ENCODE measurements around the gene EGLN3. TPM values are rescaled to one million over a fixed set of nuclear protein-coding genes. Genes with fewer than 3 reads are reported as not detected.
"Not testable (repeated sequence)": the region's sequence is repeated elsewhere in the genome, so short reads cannot be mapped to it uniquely, and the experiment has no call there.

Gene EGLN3
- total and polyA plus RNA-seq, 9 donors: 43.6 to 77.4 (median 61.5) TPM

GRCh38 chr14:33964599-33965317, 13.9 kb upstream of the EGLN3 start:
- DNase-seq: no peak
- WGBS (ENCODE audit: insufficient coverage): 71% methylated on average over 1 of the region's 6 CpGs
- H3K27me3 ChIP-seq (ENCODE audit: control insufficient read depth, insufficient read depth, low read length): peaks cover under 1% of the 10 kb centered on the region
- H3K36me3 ChIP-seq (ENCODE audit: control insufficient read depth, insufficient read depth, low read length): no peaks in the 10 kb centered on the region
- no peak overlapping the region for H3K27ac ChIP-seq (ENCODE audit: low read length)
- no peak overlapping the region for H3K4me3 ChIP-seq (ENCODE audit: low read length)
- H3K9me3 ChIP-seq (replicated peaks; ENCODE audit: control insufficient read depth, low read depth, low read length): no peaks in the 10 kb centered on the region
- H3K4me1 ChIP-seq (ENCODE audit: control insufficient read depth, insufficient read depth, low read length): no peaks in the 10 kb centered on the region

GRCh38 chr14:33963892-33964291, 13.0 kb upstream of the EGLN3 start:
- WGBS (ENCODE audit: insufficient coverage): 89% methylated on average over 5 of the region's 5 CpGs
- no peak for DNase-seq
- Histone ChIP-seq H3K27ac (ENCODE audit: low read length) (no peak overlapping the region), H3K36me3 (ENCODE audit: control insufficient read depth, insufficient read depth, low read length) (no peaks in the 10 kb centered on the region), H3K4me3 (ENCODE audit: low read length) (no peak overlapping the region), H3K4me1 (ENCODE audit: control insufficient read depth, insufficient read depth, low read length) (no peaks in the 10 kb centered on the region), H3K9me3 (replicated peaks; ENCODE audit: control insufficient read depth, low read depth, low read length) (no peaks in the 10 kb centered on the region), H3K27me3 (ENCODE audit: control insufficient read depth, insufficient read depth, low read length) (peaks cover 2% of the 10 kb centered on the region)

- no CpG with 5 or more reads among the region's 5 CpGs for WGBS (ENCODE audit: insufficient coverage)
- H3K36me3 ChIP-seq (ENCODE audit: control insufficient read depth, insufficient read depth, low read length); H3K27ac ChIP-seq (ENCODE audit: low read length); DNase-seq; H3K4me3 ChIP-seq (ENCODE audit: low read length); H3K27me3 ChIP-seq (ENCODE audit: control insufficient read depth, insufficient read depth, low read length); H3K4me1 ChIP-seq (ENCODE audit: control insufficient read depth, insufficient read depth, low read length); H3K9me3 ChIP-seq (replicated peaks; ENCODE audit: control insufficient read depth, low read depth, low read length): not testable (repeated sequence)
Measured at GRCh38 chr14:33962466-33962865, 11.6 kb upstream of the EGLN3 start.

GRCh38 chr14:33962016-33962415, 11.1 kb upstream of the EGLN3 start:
- H3K4me3 ChIP-seq (ENCODE audit: low read length): no peak overlapping the region
- WGBS (ENCODE audit: insufficient coverage): 64% methylated on average over 3 of the region's 3 CpGs
- H3K27me3 ChIP-seq (ENCODE audit: control insufficient read depth, insufficient read depth, low read length): peaks cover 2% of the 10 kb centered on the region
- DNase-seq: peak; percentile 58
- no peaks in the 10 kb centered on the region for H3K4me1 ChIP-seq (ENCODE audit: control insufficient read depth, insufficient read depth, low read length)
- H3K36me3 ChIP-seq (ENCODE audit: control insufficient read depth, insufficient read depth, low read length): no peaks in the 10 kb centered on the region
- no peak overlapping the region for H3K27ac ChIP-seq (ENCODE audit: low read length)
- H3K9me3 ChIP-seq (replicated peaks; ENCODE audit: control insufficient read depth, low read depth, low read length): no peaks in the 10 kb centered on the region

- no peak overlapping the region for H3K4me3 ChIP-seq (ENCODE audit: low read length)
- no peaks in the 10 kb centered on the region for H3K4me1 ChIP-seq (ENCODE audit: control insufficient read depth, insufficient read depth, low read length)
- 40% methylated on average over 3 of the region's 4 CpGs for WGBS (ENCODE audit: insufficient coverage)
- no peak overlapping the region for H3K27ac ChIP-seq (ENCODE audit: low read length)
- peaks cover 2% of the 10 kb centered on the region for H3K27me3 ChIP-seq (ENCODE audit: control insufficient read depth, insufficient read depth, low read length)
- DNase-seq: no peak
- H3K9me3 ChIP-seq (replicated peaks; ENCODE audit: control insufficient read depth, low read depth, low read length): no peaks in the 10 kb centered on the region
- H3K36me3 ChIP-seq (ENCODE audit: control insufficient read depth, insufficient read depth, low read length): no peaks in the 10 kb centered on the region
Measured at GRCh38 chr14:33959692-33960151, 8.8 kb upstream of the EGLN3 start.

- Histone ChIP-seq H3K4me1 (ENCODE audit: control insufficient read depth, insufficient read depth, low read length) (peaks cover 4% of the 10 kb centered on the region), H3K36me3 (ENCODE audit: control insufficient read depth, insufficient read depth, low read length) (no peaks in the 10 kb centered on the region), H3K27me3 (ENCODE audit: control insufficient read depth, insufficient read depth, low read length) (peaks cover 2% of the 10 kb centered on the region), H3K27ac (ENCODE audit: low read length) (no peak overlapping the region), H3K4me3 (ENCODE audit: low read length) (no peak overlapping the region), H3K9me3 (replicated peaks; ENCODE audit: control insufficient read depth, low read depth, low read length) (no peaks in the 10 kb centered on the region)
- WGBS (ENCODE audit: insufficient coverage): 54% methylated on average over 2 of the region's 7 CpGs
- no peak for DNase-seq
Measured at GRCh38 chr14:33958605-33959226, 7.8 kb upstream of the EGLN3 start.

- Histone ChIP-seq H3K36me3 (ENCODE audit: control insufficient read depth, insufficient read depth, low read length) (no peaks in the 10 kb centered on the region), H3K9me3 (replicated peaks; ENCODE audit: control insufficient read depth, low read depth, low read length) (no peaks in the 10 kb centered on the region), H3K4me3 (ENCODE audit: low read length) (no peak overlapping the region), H3K4me1 (ENCODE audit: control insufficient read depth, insufficient read depth, low read length) (peaks cover 4% of the 10 kb centered on the region), H3K27me3 (ENCODE audit: control insufficient read depth, insufficient read depth, low read length) (peaks cover 2% of the 10 kb centered on the region), H3K27ac (ENCODE audit: low read length) (no peak overlapping the region)
- no CpG with 5 or more reads among the region's 3 CpGs for WGBS (ENCODE audit: insufficient coverage)
- no peak for DNase-seq
Measured at GRCh38 chr14:33957993-33958392, 7.1 kb upstream of the EGLN3 start.

GRCh38 chr14:33957299-33957698, 6.4 kb upstream of the EGLN3 start:
- peaks cover 4% of the 10 kb centered on the region for H3K4me1 ChIP-seq (ENCODE audit: control insufficient read depth, insufficient read depth, low read length)
- DNase-seq: no peak
- no peaks in the 10 kb centered on the region for H3K36me3 ChIP-seq (ENCODE audit: control insufficient read depth, insufficient read depth, low read length)
- peaks cover 5% of the 10 kb centered on the region for H3K27me3 ChIP-seq (ENCODE audit: control insufficient read depth, insufficient read depth, low read length)
- H3K27ac ChIP-seq (ENCODE audit: low read length): no peak overlapping the region
- WGBS (ENCODE audit: insufficient coverage): no CpG with 5 or more reads among the region's 6 CpGs
- no peak overlapping the region for H3K4me3 ChIP-seq (ENCODE audit: low read length)
- H3K9me3 ChIP-seq (replicated peaks; ENCODE audit: control insufficient read depth, low read depth, low read length): no peaks in the 10 kb centered on the region

- H3K9me3 ChIP-seq (replicated peaks; ENCODE audit: control insufficient read depth, low read depth, low read length): no peaks in the 10 kb centered on the region
- H3K27ac ChIP-seq (ENCODE audit: low read length): no peak overlapping the region
- WGBS (ENCODE audit: insufficient coverage): no CpG with 5 or more reads among the region's 2 CpGs
- peaks cover 4% of the 10 kb centered on the region for H3K4me1 ChIP-seq (ENCODE audit: control insufficient read depth, insufficient read depth, low read length)
- H3K27me3 ChIP-seq (ENCODE audit: control insufficient read depth, insufficient read depth, low read length): peaks cover 5% of the 10 kb centered on the region
- DNase-seq: no peak
- no peaks in the 10 kb centered on the region for H3K36me3 ChIP-seq (ENCODE audit: control insufficient read depth, insufficient read depth, low read length)
- no peak overlapping the region for H3K4me3 ChIP-seq (ENCODE audit: low read length)
Measured at GRCh38 chr14:33956640-33957039, 5.8 kb upstream of the EGLN3 start.

GRCh38 chr14:33954016-33954598, 3.2 kb upstream of the EGLN3 start:
- H3K9me3 ChIP-seq (replicated peaks; ENCODE audit: control insufficient read depth, low read depth, low read length): no peaks in the 10 kb centered on the region
- H3K4me3 ChIP-seq (ENCODE audit: low read length): no peak overlapping the region
- peaks cover 4% of the 10 kb centered on the region for H3K4me1 ChIP-seq (ENCODE audit: control insufficient read depth, insufficient read depth, low read length)
- 72% methylated on average over 2 of the region's 3 CpGs for WGBS (ENCODE audit: insufficient coverage)
- no peak overlapping the region for H3K27ac ChIP-seq (ENCODE audit: low read length)
- no peaks in the 10 kb centered on the region for H3K36me3 ChIP-seq (ENCODE audit: control insufficient read depth, insufficient read depth, low read length)
- DNase-seq: no peak
- H3K27me3 ChIP-seq (ENCODE audit: control insufficient read depth, insufficient read depth, low read length): peaks cover 14% of the 10 kb centered on the region

All from muscle of leg (tissue), 11 donors.